Erythroblast (primary cell): ENCODE results near the gene LHFPL2.
A peak's percentile ranks its signal among the peaks of the same experiment; 100 is the strongest.

ENCODE experiments used
- DNase-seq, 2 experiments: peaks; one replicate each; lab custom pipeline; 2025; lab: John Stamatoyannopoulos, UW
- GATA1 ChIP-seq: IDR thresholded peaks from 2 replicates; pipeline ENCODE4 v1.6.1; 2011; ENCODE audit warnings: low read depth, mild to moderate bottlenecking, control low read depth, low read length, moderate library complexity
- POLR2A ChIP-seq: IDR thresholded peaks from 2 replicates; pipeline ENCODE4 v1.6.1; 2011; ENCODE audit warnings: mild to moderate bottlenecking, low read length

The LHFPL2 gene

DNA sequence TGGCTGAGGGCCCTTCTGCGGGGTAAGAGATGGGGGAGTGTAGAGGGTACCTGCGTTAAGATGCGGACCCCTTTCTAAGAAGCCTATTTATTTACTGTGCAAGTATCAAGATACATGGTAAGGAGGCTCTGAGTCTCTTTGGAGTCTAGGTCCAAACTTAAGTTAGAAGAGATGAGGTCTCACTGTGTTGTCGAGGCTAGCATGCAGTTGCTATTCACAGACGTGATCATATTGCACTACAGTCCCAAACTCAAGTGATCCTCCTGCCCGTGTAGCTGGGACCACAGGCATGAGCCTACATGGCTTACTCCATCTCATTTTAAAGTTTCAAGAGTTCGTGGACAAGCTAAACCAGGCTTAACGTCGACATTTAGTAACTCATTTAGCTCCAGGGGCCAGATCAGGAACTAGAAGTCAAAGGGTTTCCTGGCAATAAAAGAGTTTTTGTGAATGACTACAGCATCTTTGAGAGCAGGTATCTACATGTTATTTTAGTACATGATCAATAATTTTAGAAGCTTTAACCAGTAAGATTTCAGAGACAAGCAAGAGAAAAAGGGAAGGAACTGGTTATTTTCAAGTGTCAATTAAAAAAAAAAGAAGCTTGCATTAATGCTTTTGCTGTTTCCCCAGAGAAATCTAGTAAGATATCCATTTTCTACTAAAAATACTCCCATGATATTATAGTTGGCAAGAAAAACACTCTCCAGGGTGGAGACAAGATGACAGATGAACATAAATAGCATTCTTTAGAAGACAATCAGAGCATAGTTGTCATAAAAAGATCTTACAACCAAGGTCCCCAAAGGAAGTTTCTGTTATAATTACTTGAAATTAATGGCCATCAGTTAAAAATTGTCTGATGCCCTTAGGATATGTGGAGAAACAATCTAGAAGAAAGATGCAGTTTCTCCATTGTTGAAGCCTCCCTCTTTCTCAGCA lies 146.9 kb downstream of the LHFPL2 start:
- no peak for DNase-seq
- TF ChIP-seq POLR2A (no peak), GATA1 (no peak)

DNA sequence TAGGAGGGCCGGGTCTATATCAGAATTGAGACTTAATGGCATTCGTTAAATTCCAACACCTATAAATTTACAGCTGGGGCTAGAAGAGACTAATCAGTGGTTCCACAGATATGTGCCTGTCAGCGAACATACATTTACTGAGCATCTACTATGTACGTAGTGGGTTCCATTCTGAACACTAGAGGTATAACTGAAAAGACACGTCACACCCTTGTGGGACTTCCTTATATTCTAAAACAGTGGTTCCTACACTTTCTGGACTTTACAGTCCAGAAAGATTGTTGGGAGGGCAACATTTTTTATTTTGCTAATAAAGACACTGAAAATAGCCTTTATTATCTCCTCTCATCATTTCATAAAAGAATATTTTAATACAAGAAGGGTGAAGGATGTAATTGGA lies 147.7 kb downstream of the LHFPL2 start:
- DNase-seq = no peak
- TF ChIP-seq GATA1 (no peak), POLR2A (no peak)

DNA sequence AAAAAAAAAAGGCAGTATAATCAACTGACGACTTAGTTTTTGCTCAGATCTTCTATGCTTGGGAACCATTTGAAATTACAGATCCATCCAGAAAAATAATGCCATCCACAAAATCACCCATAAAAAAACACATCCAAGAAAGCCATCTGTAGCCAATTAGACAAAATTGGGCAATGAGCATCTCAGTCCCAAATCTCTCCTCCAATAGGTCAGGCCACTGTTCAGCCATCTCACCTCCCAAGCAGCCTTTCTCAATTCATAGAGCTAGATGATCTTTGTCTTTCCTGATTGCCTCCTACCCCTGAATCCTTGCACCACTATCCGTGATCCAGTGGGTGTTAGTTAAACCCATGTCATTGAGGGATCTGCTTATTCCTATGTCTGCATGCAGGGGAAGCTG lies 148.5 kb downstream of the LHFPL2 start:
- no peak for DNase-seq
- TF ChIP-seq POLR2A (no peak), GATA1 (no peak)

DNA sequence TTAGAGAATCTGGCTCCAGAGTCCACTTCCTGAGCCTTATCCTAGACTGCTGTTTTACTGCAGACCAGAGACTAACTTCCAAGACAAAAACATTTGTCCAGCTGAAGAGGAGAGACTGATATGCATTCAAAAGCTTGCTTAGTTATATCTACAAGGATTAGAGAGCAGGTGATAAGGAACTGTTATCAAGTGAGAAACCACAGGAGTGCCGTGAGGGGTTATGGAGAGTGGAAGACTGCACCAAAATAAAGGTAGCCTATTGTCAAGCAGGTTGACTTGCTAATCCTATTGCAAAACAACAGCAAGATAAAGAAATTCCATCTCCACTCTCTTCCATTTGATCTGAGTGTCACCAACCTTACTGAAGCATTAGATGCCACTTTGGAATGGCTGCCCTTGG lies 149.1 kb downstream of the LHFPL2 start:
- no peak for DNase-seq
- TF ChIP-seq GATA1 (no peak), POLR2A (no peak)

DNA sequence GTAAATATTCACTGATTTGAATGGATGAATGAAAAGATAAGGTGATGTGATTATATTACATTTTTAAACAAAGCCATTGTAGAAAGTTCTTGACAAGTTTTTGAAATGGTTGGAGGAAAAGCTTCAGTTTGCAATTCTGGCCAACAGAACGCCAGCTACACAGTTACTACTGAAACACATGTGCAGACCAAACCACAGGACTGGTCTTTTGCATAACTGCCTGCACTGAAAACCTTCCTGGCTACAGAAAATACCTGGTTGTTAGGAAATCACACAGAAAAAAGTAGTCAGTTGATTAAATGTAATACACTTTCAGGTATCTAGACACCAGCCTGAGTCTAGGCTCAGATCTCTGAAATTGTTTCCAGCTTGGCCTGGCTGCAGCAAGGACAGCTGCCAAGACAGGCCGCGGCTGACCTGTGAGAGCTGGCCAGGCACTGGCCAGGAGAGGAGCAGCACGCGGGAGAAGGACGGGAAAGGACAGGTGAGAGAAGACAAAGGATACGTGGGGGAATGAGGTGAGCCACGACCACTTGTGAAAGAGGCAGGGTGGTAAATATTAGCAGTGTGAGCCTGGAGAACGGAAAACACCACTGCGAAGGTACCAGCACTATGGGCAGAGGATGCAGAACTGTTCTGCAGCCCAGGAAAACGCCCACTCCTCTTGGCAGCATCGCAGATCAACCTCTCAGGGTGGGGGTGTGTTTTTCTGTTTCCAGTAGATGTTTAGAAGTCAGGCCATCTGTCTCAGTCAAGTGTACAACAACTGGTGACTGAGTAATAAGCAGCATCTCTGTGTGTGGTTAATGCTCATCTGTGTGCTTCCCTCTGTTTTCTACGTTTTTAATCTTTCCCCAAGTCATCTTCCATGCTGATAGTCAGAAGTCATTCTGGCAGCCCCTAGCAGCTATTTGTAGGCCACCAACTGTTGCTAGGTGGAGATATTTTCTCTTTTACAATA lies 150.7 kb downstream of the LHFPL2 start:
- DNase-seq = peak in 1 of 2 experiments; percentile 28
- no peak for TF ChIP-seq POLR2A
- TF ChIP-seq GATA1 = no peak

DNA sequence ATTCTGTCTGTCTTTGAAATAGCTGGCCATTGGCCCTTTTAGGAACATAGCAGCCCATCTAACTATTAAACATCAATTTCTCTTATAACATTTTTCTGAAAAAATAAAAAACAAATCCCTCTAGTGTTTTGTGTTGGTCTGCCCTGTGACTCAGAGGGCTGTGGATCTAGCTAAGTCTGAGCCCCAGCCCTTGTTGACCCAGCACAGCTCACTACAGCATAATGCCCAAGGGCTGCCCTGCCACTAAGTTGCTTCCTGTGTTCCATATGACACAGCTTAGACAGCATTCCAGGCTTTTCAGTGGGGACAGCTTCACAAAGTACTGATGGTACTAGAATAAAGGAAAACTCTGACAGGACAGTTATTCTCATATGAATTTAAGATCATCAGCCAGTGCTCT lies 152.2 kb downstream of the LHFPL2 start:
- no peak for TF ChIP-seq GATA1
- TF ChIP-seq POLR2A = no peak
- no peak for DNase-seq

DNA sequence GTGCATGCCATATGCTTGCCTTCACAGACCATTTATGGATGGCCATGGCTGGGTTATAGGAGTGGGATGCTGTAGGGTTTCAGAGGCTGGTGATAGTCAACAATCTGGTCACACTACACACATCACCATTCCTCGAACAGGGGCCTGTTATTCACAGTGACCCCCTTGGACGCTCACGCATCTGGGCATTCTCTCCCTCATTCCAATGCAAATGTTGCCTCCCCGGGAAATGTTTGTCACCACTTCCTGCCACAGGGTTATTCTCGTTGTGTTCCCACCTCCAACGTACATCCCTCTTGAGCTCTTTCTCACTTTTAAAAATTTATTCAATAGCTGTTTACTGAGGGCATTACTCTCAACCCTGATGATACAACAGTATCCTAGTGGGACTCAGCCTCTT lies 152.8 kb downstream of the LHFPL2 start:
- no peak for TF ChIP-seq GATA1
- TF ChIP-seq POLR2A = no peak
- DNase-seq = no peak

DNA sequence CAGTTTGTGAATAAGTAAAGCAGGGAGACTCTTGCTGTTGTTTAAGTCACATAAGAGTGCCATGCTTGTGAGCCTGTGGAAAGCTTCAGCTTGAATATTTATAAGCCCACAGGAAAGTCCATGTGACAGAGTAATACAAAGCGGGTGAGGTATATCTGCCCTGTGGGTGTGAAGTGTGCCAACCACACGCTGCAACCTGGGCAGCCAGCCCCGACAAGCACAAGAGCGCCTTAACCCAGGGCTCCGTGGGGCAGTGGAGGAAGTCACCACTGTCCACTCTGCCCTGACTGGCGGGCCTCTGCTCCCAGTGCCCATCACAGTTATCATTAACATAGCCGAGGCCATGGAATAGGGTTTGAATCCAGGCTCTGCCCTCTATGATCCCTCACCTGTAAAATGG lies 155.9 kb downstream of the LHFPL2 start:
- DNase-seq = no peak
- TF ChIP-seq GATA1 (no peak), POLR2A (no peak)

DNA sequence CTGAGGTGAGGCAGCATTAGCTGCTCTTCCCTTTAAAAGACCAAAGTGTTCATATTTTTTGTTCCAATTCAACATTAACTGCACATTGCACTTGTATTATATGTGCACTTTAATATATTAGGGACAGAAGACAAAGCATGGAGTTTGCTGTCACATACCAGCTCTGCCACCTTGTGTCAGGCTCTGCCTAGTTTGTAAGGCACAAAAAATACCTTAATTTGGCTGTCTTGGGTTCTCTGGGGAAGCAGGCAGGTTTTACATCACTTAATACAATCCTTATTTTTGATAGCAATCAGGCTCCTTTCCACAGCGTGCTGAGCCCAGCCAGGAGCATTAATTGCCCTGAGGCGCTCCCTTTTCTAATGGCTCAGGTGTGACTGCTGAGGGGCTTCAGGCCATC lies 156.3 kb downstream of the LHFPL2 start:
- no peak for TF ChIP-seq POLR2A
- no peak for TF ChIP-seq GATA1
- DNase-seq = no peak

DNA sequence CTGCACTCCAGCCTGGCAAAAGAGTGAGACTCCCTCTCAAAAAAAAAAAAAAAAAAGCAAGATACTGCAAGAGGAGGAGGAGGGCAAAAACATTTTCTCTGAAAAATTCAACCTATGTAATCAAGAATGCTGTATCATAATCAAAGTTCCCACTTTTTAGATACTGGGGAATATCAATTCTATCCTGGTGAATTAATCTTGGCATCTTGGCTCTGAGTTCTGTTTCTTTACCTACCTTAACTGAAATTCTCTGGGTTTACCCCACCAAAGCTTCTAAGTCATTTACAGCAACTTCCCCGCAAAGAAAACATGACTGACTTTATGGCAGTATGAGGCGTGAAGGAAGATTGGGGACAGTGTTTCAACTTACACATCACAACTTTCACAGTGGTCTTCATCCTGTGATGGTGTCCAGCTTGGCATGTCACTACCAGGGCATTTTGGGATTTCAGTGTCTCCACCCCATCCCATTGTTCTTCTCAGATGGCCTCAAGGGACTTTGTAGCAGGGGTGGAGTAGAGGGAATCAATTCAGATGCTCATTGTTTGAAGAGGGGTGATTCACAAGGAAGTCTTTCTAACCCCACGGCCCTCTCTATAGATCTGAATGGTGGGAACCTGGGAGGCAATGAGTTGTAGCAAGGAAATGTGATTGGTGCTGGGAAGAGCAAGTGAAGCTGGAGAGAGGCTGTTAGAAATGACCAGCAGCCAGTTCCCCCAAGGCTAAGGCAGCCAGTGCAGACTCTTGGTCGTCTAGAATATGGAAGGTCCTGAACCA lies 157.7 kb downstream of the LHFPL2 start:
- no peak for DNase-seq
- TF ChIP-seq POLR2A = no peak
- no peak for TF ChIP-seq GATA1

DNA sequence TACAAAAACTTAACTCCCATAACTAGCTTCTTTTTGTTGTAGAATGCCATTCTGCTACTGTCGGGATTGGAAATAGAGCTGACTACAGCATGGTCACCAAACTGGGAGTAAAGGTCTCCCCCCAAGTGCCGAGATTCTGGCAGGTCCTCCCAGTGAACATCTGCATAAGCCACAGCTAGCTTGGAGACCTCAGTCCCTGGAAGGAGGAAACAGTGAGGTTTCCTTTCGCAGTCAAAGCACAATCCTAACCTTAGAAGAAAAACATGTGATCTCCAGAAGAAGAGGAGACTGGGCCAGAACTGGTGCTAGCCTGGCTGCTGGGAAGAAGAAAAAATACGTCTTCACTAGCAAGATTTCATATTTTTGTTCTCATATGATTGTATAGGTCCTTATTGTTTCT lies 160.7 kb downstream of the LHFPL2 start:
- TF ChIP-seq POLR2A = no peak
- TF ChIP-seq GATA1 = no peak
- no peak for DNase-seq

DNA sequence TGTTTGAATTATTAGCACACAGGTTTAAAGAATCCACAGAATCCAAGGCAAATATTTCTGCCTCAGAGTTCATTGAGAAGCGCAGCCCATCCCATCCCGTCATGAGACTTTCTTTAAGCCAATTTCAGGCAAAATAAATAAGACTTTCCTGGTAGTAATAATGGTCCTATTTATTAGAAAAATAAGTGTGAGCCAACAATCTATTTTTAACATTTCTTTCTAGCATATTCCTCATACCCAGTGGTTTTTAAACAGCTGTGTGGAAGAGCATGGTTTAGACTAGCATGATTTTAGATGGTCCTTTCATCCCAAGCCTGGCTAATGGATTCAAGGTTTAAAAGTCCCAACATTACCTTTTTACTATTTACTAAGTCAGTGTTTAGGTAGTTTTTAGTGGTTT lies 162.4 kb downstream of the LHFPL2 start:
- no peak for DNase-seq
- TF ChIP-seq POLR2A = no peak
- TF ChIP-seq GATA1 = no peak

DNA sequence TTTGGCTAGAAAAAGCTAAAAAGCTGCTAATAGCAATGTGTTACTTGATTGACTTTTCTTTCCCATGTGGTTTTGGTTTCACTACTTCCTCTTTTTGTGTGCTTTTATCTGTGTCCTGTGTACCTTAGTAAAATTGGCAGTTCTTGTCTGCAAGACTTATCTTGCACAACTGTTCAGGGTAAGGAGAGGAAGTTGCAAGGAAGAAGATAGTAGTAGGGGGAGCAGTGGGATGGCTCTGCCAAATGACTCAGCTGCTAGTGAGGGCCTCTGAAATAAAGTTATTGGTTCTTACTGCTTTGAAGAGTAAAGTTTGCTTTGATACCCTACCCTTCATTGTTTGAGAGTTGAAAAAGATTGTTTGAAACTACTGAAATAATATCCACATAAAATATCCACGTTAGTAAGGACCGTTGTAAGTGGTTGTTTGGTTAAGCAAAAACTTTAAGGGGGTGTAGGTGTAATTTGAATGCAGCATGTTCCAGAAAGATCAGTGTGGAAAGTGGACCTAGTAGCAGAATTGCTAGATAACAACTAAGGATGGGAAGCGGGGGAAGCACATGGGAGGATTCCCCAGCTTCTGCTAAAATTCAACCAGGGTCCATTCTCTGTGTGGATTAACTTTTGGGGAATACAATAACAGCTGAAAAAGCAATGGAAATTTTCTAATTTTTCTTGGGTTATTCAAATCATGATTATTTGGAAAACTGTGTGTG lies 164.6 kb downstream of the LHFPL2 start:
- peak; percentile 75 to 84 for DNase-seq
- TF ChIP-seq POLR2A (peak; percentile 33), GATA1 (no peak)
